IMR-90 (cell line): Measurements from ENCODE around the gene AOC2. TPM values are rescaled to one million over a fixed set of nuclear protein-coding genes. Genes with fewer than 3 reads are reported as not detected.

Source experiments
- ATAC-seq: fragments of 200-7000 bp; cut with Tn5 transposase; 2 replicates; pipeline ENCODE4 v1.9.1; 2020; ENCODE audit warnings: low read depth, mild to moderate bottlenecking, moderate library complexity
- BruUV-seq: library from RNA; stranded (reverse); fragments of 400-500 nt; replicated peaks from 2 replicates; lab custom pipeline; 2021; lab: Mats Ljungman, UMichigan
- CTCF ChIA-PET: fragments of 300-600 bp; formaldehyde crosslinking; extraction: SDS; loops from one replicate; lab custom pipeline; 2021; ENCODE audit warnings: antibody characterized with exemption; lab: Yijun Ruan, JAX
- POLR2A ChIA-PET: fragments of 300-600 bp; sonication (Branson Sonifier 250); formaldehyde crosslinking; loops from one replicate; lab custom pipeline; 2022; ENCODE audit warnings: antibody characterized with exemption; ENCODE audit not compliant: unreplicated experiment; lab: Charles Lee
- DNase-seq: peaks from one replicate; pipeline ENCODE4 v3.0.0; 2013
- H2AFZ ChIP-seq: replicated peaks from 2 replicates; pipeline ENCODE3; 2013; ENCODE audit warnings: low read length, mild to moderate bottlenecking; ENCODE audit not compliant: poor library complexity
- H2AK5ac ChIP-seq: 2 replicates; pipeline ENCODE4 v1.6.1; 2013; ENCODE audit warnings: low read depth, low read length, inconsistent platforms
- H2AK9ac ChIP-seq: replicated peaks from 2 replicates; pipeline ENCODE3; 2013; ENCODE audit warnings: mild to moderate bottlenecking, low read depth, low read length, moderate library complexity; ENCODE audit not compliant: poor library complexity
- H2BK120ac ChIP-seq: 2 replicates; pipeline ENCODE4 v1.6.1; 2013; ENCODE audit warnings: low read depth, low read length, inconsistent platforms
- H2BK15ac ChIP-seq: 3 replicates; pipeline ENCODE4 v1.6.1; 2013; ENCODE audit warnings: low read depth, low read length, inconsistent platforms
- H2BK20ac ChIP-seq: 2 replicates; pipeline ENCODE4 v1.6.1; 2013; ENCODE audit warnings: low read depth, mild to moderate bottlenecking, inconsistent platforms, low read length, moderate library complexity
- H2BK5ac ChIP-seq: 2 replicates; pipeline ENCODE4 v1.6.1; 2013; ENCODE audit warnings: mild to moderate bottlenecking, low read depth, low read length, inconsistent platforms; ENCODE audit not compliant: poor library complexity, severe bottlenecking
- H3K14ac ChIP-seq: replicated peaks from 2 replicates; pipeline ENCODE4 v1.6.1; 2013; ENCODE audit warnings: low read depth, low read length, inconsistent platforms
- H3K18ac ChIP-seq: 2 replicates; pipeline ENCODE4 v1.6.1; 2013; ENCODE audit warnings: low read depth, low read length, control low read depth
- H3K23ac ChIP-seq: 2 replicates; pipeline ENCODE4 v1.6.1; 2013; ENCODE audit warnings: low read depth, low read length, inconsistent platforms
- H3K27ac ChIP-seq: 2 replicates; pipeline ENCODE4 v1.5.1; 2013; ENCODE audit warnings: mild to moderate bottlenecking, control low read depth, low read length; ENCODE audit not compliant: insufficient read depth
- H3K27me3 ChIP-seq: 2 replicates; pipeline ENCODE4 v1.6.1; 2013; ENCODE audit warnings: low read length; ENCODE audit not compliant: control insufficient read depth, insufficient read depth
- H3K36me3 ChIP-seq: 2 replicates; pipeline ENCODE4 v1.6.1; 2013; ENCODE audit warnings: low read length, mixed read lengths; ENCODE audit not compliant: control insufficient read depth, insufficient read depth
- H3K4ac ChIP-seq: 2 replicates; pipeline ENCODE4 v1.6.1; 2013; ENCODE audit warnings: low read depth, low read length, inconsistent platforms
- H3K4me1 ChIP-seq: 2 replicates; pipeline ENCODE4 v1.6.1; 2013; ENCODE audit warnings: low read length, mixed read lengths; ENCODE audit not compliant: control insufficient read depth, insufficient read depth
- H3K4me2 ChIP-seq: 2 replicates; pipeline ENCODE4 v1.6.1; 2013; ENCODE audit warnings: low read depth, mild to moderate bottlenecking, control low read depth, low read length, moderate library complexity
- H3K4me3 ChIP-seq: 2 replicates; pipeline ENCODE4 v1.5.1; 2013; ENCODE audit warnings: low read depth, mild to moderate bottlenecking, control low read depth, low read length, moderate library complexity; ENCODE audit not compliant: insufficient read depth
- H3K56ac ChIP-seq: 2 replicates; pipeline ENCODE4 v1.6.1; 2013; ENCODE audit warnings: low read length, inconsistent platforms; ENCODE audit not compliant: insufficient read depth; ENCODE audit errors: extremely low read depth
- H3K79me1 ChIP-seq, 2 experiments: 2 replicates each; pipeline ENCODE4 v1.6.1; 2013; ENCODE audit warnings: low read length in 2 of 2, inconsistent platforms in 1 of 2, low read depth in 1 of 2
- H3K9ac ChIP-seq: 2 replicates; pipeline ENCODE4 v1.6.1; 2013; ENCODE audit warnings: low read depth, low read length, control low read depth
- H3K9me1 ChIP-seq: 2 replicates; pipeline ENCODE4 v1.6.1; 2013; ENCODE audit warnings: low read length, inconsistent platforms; ENCODE audit not compliant: insufficient read depth
- H3K9me3 ChIP-seq: 2 replicates; pipeline ENCODE4 v1.6.1; 2013; ENCODE audit warnings: low read length; ENCODE audit not compliant: control insufficient read depth, insufficient read depth
- H4K20me1 ChIP-seq: 2 replicates; pipeline ENCODE4 v1.6.1; 2013; ENCODE audit warnings: low read length, inconsistent platforms; ENCODE audit not compliant: insufficient read depth
- H4K5ac ChIP-seq: 2 replicates; pipeline ENCODE4 v1.6.1; 2013; ENCODE audit warnings: mild to moderate bottlenecking, low read depth, low read length, control low read depth
- H4K8ac ChIP-seq, 2 experiments: 2 replicates each; pipeline ENCODE4 v1.6.1; 2013; ENCODE audit warnings: low read depth in 2 of 2, low read length in 2 of 2, control low read depth in 1 of 2, inconsistent platforms in 1 of 2
- H4K91ac ChIP-seq: 2 replicates; pipeline ENCODE4 v1.6.1; 2013; ENCODE audit warnings: low read depth, low read length, inconsistent platforms; ENCODE audit not compliant: insufficient read depth
- BHLHE40 ChIP-seq: fragments of 150-350 bp; IDR thresholded peaks from 2 replicates; pipeline ENCODE4 v1.6.1; 2016; ENCODE audit warnings: mild to moderate bottlenecking, low read depth, low read length
- CEBPB ChIP-seq: IDR thresholded peaks from 2 replicates; pipeline ENCODE4 v1.6.1; 2012; ENCODE audit warnings: low read depth, low read length, improper control_type of control experiment
- CHD1 ChIP-seq: IDR thresholded peaks from 2 replicates; pipeline ENCODE4 v1.6.1; 2012; ENCODE audit warnings: low read depth, low read length, improper control_type of control experiment
- CTCF ChIP-seq: conservative IDR thresholded peaks from 2 replicates; pipeline ENCODE4 v1.5.1; 2012; ENCODE audit warnings: mild to moderate bottlenecking, low read depth, low read length, improper control_type of control experiment
- ELK1 ChIP-seq: fragments of 150-350 bp; IDR thresholded peaks from 2 replicates; pipeline ENCODE4 v1.6.1; 2016; ENCODE audit warnings: low read depth, mild to moderate bottlenecking, low read length, moderate library complexity, borderline replicate concordance
- FOS ChIP-seq: fragments of 150-350 bp; IDR thresholded peaks from 2 replicates; pipeline ENCODE4 v1.6.1; 2016; ENCODE audit warnings: low read depth, low read length
- MAFK ChIP-seq: IDR thresholded peaks from 2 replicates; pipeline ENCODE4 v1.6.1; 2012; ENCODE audit warnings: low read depth, low read length, improper control_type of control experiment
- MXI1 ChIP-seq: IDR thresholded peaks from 2 replicates; pipeline ENCODE4 v1.6.1; 2012; ENCODE audit warnings: low read depth, mild to moderate bottlenecking, low read length, moderate library complexity, borderline replicate concordance
- RAD21 ChIP-seq: IDR thresholded peaks from 2 replicates; pipeline ENCODE4 v1.6.1; 2012; ENCODE audit warnings: low read length, improper control_type of control experiment
- RCOR1 ChIP-seq: IDR thresholded peaks from 2 replicates; pipeline ENCODE4 v1.6.1; 2012; ENCODE audit warnings: mild to moderate bottlenecking, low read length, improper control_type of control experiment; ENCODE audit not compliant: insufficient replicate concordance
- SMC3 ChIP-seq: fragments of 150-350 bp; IDR thresholded peaks from 2 replicates; pipeline ENCODE4 v1.6.1; 2016; ENCODE audit warnings: low read depth, mild to moderate bottlenecking, antibody characterized with exemption, low read length, moderate library complexity
- WGBS, 2 experiments: methylation state at CpG; one replicate each; pipeline versions ENCODE4 v1.1.5 to v1.1.7; 2013; ENCODE audit warnings: missing lambda C conversion rate in 2 of 2; ENCODE audit not compliant: insufficient read length in 1 of 2; ENCODE audit errors: extremely low coverage in 2 of 2; 5-methylcytosine and 5-hydroxymethylcytosine counted together
- dilution Hi-C: fragments of 300-500 bp; cut with HindIII; formaldehyde crosslinking; loops from one replicate; pipeline ENCODE4 v1.14.3; 2018; ENCODE audit warnings: low sequenced_read_pairs; ENCODE audit not compliant: unreplicated experiment
- in situ Hi-C: fragments of 300-500 bp; cut with MboI; formaldehyde crosslinking; loops from 3 replicates; pipeline ENCODE4 v1.14.3; 2019; ENCODE audit warnings: low sequenced_read_pairs, inconsistent platforms, mixed read lengths
- intact Hi-C: fragments of 100-400 bp; cut with micrococcal nuclease; formaldehyde crosslinking; loops from 2 replicates; pipeline ENCODE4 v1.10.0; 2022
- polyA plus RNA-seq, 3 experiments: library from polyadenylated mRNA; depleted of rRNA; stranded (reverse); fragments of >200 nt; gene quantifications; 2 replicates each; pipeline ENCODE4 v1.2.3, GENCODE V29; 2012; ENCODE audit warnings: low replicate concordance in 1 of 3
- total RNA-seq: library from RNA; depleted of rRNA; stranded (reverse); fragments of >200 nt; gene quantifications from 2 replicates; pipeline ENCODE4 v1.2.3, GENCODE V29; 2012

Gene AOC2
- total and polyA plus RNA-seq, 2 of the 4 experiments (the other 2 are of a cell fraction) = 0.36 to 0.41 TPM

GRCh38 chr17:42844271-42844670, at the start of gene AOC2 (continued):
- no peak for TF ChIP-seq CTCF
- no peak for TF ChIP-seq BHLHE40

- dilution Hi-C loops (no loop called here), intact Hi-C loops (no loop called here), in situ Hi-C loops (no loop called here)
- Histone ChIP-seq H3K9me1 (peaks cover 19% of the 10 kb centered on the region), H3K14ac (no peak overlapping the region), H3K23ac (no peak overlapping the region), H3K9me3 (no peaks in the 10 kb centered on the region), H3K4me3 (no peak overlapping the region), H2AFZ (no peak overlapping the region), H3K4me1 (peaks cover 7% of the 10 kb centered on the region), H2BK5ac (no peak overlapping the region), H3K27ac (no peak overlapping the region), H3K9ac (no peak overlapping the region), H3K18ac (no peak overlapping the region), H3K27me3 (no peaks in the 10 kb centered on the region), H4K5ac (no peak overlapping the region), H2BK15ac (no peak overlapping the region), H4K20me1 (no peaks in the 10 kb centered on the region), H3K56ac (no peak overlapping the region), H3K79me1 (peaks cover 20 to 39% of the 10 kb centered on the region in 2 experiments), H2BK120ac (no peak overlapping the region), H3K4me2 (no peak overlapping the region), H2AK5ac (no peak overlapping the region), H2BK20ac (no peak overlapping the region), H4K8ac (no peak overlapping the region), H4K91ac (no peak overlapping the region), H2AK9ac (no peak overlapping the region), H3K36me3 (peaks cover 4% of the 10 kb centered on the region; the same call in 1 of the 2 replicates), H3K4ac (no peak overlapping the region)
- BruUV-seq = no TSS peak
- 68% methylated on average over 3 of the region's 4 CpGs; no CpG with 5 or more reads in 1 of the 2 experiments for WGBS, 2 experiments
- ChIA-PET CTCF (no interaction called here), POLR2A (no interaction called here)
- DNase-seq (no peak), ATAC-seq (no peak)
- TF ChIP-seq BHLHE40 = no peak
- TF ChIP-seq CHD1 = no peak
- no peak for TF ChIP-seq CEBPB
- no peak for TF ChIP-seq CTCF
- TF ChIP-seq MXI1 = no peak
- no peak for TF ChIP-seq RCOR1
- no peak for TF ChIP-seq RAD21
- no peak for TF ChIP-seq FOS
- no peak for TF ChIP-seq ELK1
- TF ChIP-seq SMC3 = no peak
- TF ChIP-seq MAFK = no peak
Observed at GRCh38 chr17:42795061-42795460, 49.3 kb upstream of the AOC2 start.
